ENCODE data around the gene LAMC2. TPM values are rescaled to one million over a fixed set of nuclear protein-coding genes. Genes with fewer than 3 reads are reported as not detected.

The LAMC2 gene
- total RNA-seq, 1 donor from 2014 or later = 24.9 TPM

GRCh38 chr1:183259924-183260323, 73.9 kb downstream of the LAMC2 start:
- ATAC-seq = no peak

GRCh38 chr1:183262628-183263200, 76.7 kb downstream of the LAMC2 start:
- DNase-seq (no peak), ATAC-seq (no peak)

More at GRCh38 chr1:183259924-183260323, 73.9 kb downstream of the LAMC2 start:
- Histone ChIP-seq H3K27me3 (ENCODE audit: low read depth) (no peaks in the 10 kb centered on the region), H3K4me1 (no peaks in the 10 kb centered on the region), H3K4me3 (no peak overlapping the region), H3K9me3 (peaks cover 3% of the 10 kb centered on the region), H3K27ac (no peak overlapping the region), H3K36me3 (no peaks in the 10 kb centered on the region)
- TF ChIP-seq CTCF (IDR thresholded peaks at IDR 0.05) = no peak
- intact Hi-C loops (cut with DNase I) = no loop called here
- DNase-seq = no peak

GRCh38 chr1:183263886-183264602, 78.0 kb downstream of the LAMC2 start:
- H3K27ac ChIP-seq = no peak overlapping the region
- no peaks in the 10 kb centered on the region for H3K27me3 ChIP-seq (ENCODE audit: low read depth)
- no peak overlapping the region for H3K4me3 ChIP-seq
- no peaks in the 10 kb centered on the region for H3K4me1 ChIP-seq
- no peaks in the 10 kb centered on the region for H3K9me3 ChIP-seq
- intact Hi-C loops (cut with DNase I) = no loop called here
- no peak for DNase-seq
- no peaks in the 10 kb centered on the region for H3K36me3 ChIP-seq
- no peak for TF ChIP-seq CTCF (IDR thresholded peaks at IDR 0.05)
- no peak for ATAC-seq

More at GRCh38 chr1:183262628-183263200, 76.7 kb downstream of the LAMC2 start:
- H3K27ac ChIP-seq = no peak overlapping the region
- H3K4me1 ChIP-seq = no peaks in the 10 kb centered on the region
- no peaks in the 10 kb centered on the region for H3K9me3 ChIP-seq
- no peaks in the 10 kb centered on the region for H3K27me3 ChIP-seq (ENCODE audit: low read depth)
- no peak for TF ChIP-seq CTCF (IDR thresholded peaks at IDR 0.05)
- H3K4me3 ChIP-seq = no peak overlapping the region
- H3K36me3 ChIP-seq = no peaks in the 10 kb centered on the region
- intact Hi-C loops (cut with DNase I) = no loop called here

GRCh38 chr1:183267646-183268431, 81.8 kb downstream of the LAMC2 start:
- Histone ChIP-seq H3K4me3 (no peak overlapping the region), H3K27me3 (ENCODE audit: low read depth) (no peaks in the 10 kb centered on the region), H3K9me3 (no peaks in the 10 kb centered on the region), H3K27ac (no peak overlapping the region), H3K4me1 (peaks cover 4% of the 10 kb centered on the region), H3K36me3 (no peaks in the 10 kb centered on the region)
- ATAC-seq (peak in 1 of 2 donors; percentile 31), DNase-seq (no peak)
- intact Hi-C loops (cut with DNase I) = no loop called here
- no peak for TF ChIP-seq CTCF (IDR thresholded peaks at IDR 0.05)

- H3K36me3 ChIP-seq = no peaks in the 10 kb centered on the region
- no peak for TF ChIP-seq CTCF (IDR thresholded peaks at IDR 0.05)
- H3K27ac ChIP-seq = no peak overlapping the region
- ATAC-seq = no peak
- intact Hi-C loops (cut with DNase I) = no loop called here
- H3K4me3 ChIP-seq = no peak overlapping the region
- peaks cover 4% of the 10 kb centered on the region for H3K4me1 ChIP-seq
- no peaks in the 10 kb centered on the region for H3K27me3 ChIP-seq (ENCODE audit: low read depth)
- no peak for DNase-seq
- H3K9me3 ChIP-seq = no peaks in the 10 kb centered on the region
These were observed 84.6 kb downstream of the LAMC2 start for GRCh38 chr1:183270541-183271141.
